Activated CD8-positive, alpha-beta T cell treated with anti-CD3 and anti-CD28 coated beads, Interleukin-2, amount 10 ng/mL, durations not matched to agents 7 days and 5 days (primary cell): ENCODE results near the gene LMTK3. TPM values are rescaled to one million over a fixed set of nuclear protein-coding genes. Genes with fewer than 3 reads are reported as not detected.

Experiments used
- total RNA-seq, 2 experiments: library from RNA; stranded (reverse); gene quantifications; one replicate each; pipeline ENCODE4 v1.2.3, GENCODE V29; 2021

Gene LMTK3
- total RNA-seq, 2 experiments from 2014 or later = 2.8 to 3.7 TPM

Other genes with a start within 250 kb of the LMTK3 start
- under 1 TPM; 0.44 to 0.45 TPM for gene ZNF114, start 241.8 kb downstream of the LMTK3 start, total RNA-seq
- gene EMP3, start 186.3 kb downstream of the LMTK3 start, total RNA-seq = 100 to 1,000 TPM; 300 to 320 TPM
- gene TMEM143, start 147.9 kb downstream of the LMTK3 start, total RNA-seq = 10 to 100 TPM; 17.1 to 19.4 TPM
- gene SYNGR4, start 147.5 kb downstream of the LMTK3 start, total RNA-seq = not detected
- 10 to 100 TPM; 70.3 to 71.3 TPM for gene KDELR1, start 120.3 kb downstream of the LMTK3 start, total RNA-seq
- under 1 TPM; 0.05 to 0.08 TPM for gene GRIN2D, start 118.2 kb downstream of the LMTK3 start, total RNA-seq
- 10 to 100 TPM; 46.4 to 50.4 TPM for gene GRWD1, start 65.9 kb downstream of the LMTK3 start, total RNA-seq
- 1 to 10 TPM; 1.4 to 1.5 TPM for gene KCNJ14, start 56.3 kb downstream of the LMTK3 start, total RNA-seq
- gene CYTH2, start 42.5 kb downstream of the LMTK3 start, total RNA-seq = 10 to 100 TPM; 48.3 to 50.3 TPM
- not detected for gene SULT2B1, start 40.3 kb upstream of the LMTK3 start, total RNA-seq
- gene SPACA4, start 94.9 kb upstream of the LMTK3 start, total RNA-seq = not detected
- 1 to 10 TPM; 1.7 to 2.3 TPM for gene FAM83E, start 103.2 kb upstream of the LMTK3 start, total RNA-seq
- gene RPL18, start 107.3 kb upstream of the LMTK3 start, total RNA-seq = 1,000 to 10,000 TPM; 1,371 to 1,433 TPM
- 10 to 100 TPM; 33.0 to 33.1 TPM for gene SPHK2, start 107.7 kb upstream of the LMTK3 start, total RNA-seq
- gene DBP, start 125.5 kb upstream of the LMTK3 start, total RNA-seq = 10 to 100 TPM; 17.3 to 18.3 TPM
- gene CA11, start 134.4 kb upstream of the LMTK3 start, total RNA-seq = 1 to 10 TPM; 5.2 to 6.3 TPM
- gene NTN5, start 161.2 kb upstream of the LMTK3 start, total RNA-seq = under 1 TPM; 0.55 to 0.78 TPM
- not detected for gene FUT2, start 184.1 kb upstream of the LMTK3 start, total RNA-seq
- gene MAMSTR, start 207.9 kb upstream of the LMTK3 start, total RNA-seq = 1 to 10 TPM in 1 of 2 experiments, under 1 TPM in 1; 0.79 to 1.3 TPM
- under 1 TPM; 0.26 to 0.42 TPM for gene RASIP1, start 228.8 kb upstream of the LMTK3 start, total RNA-seq
- gene IZUMO1, start 235.1 kb upstream of the LMTK3 start, total RNA-seq = not detected
- under 1 TPM; 0.16 to 0.26 TPM for gene FUT1, start 240.8 kb upstream of the LMTK3 start, total RNA-seq
- gene FGF21, start 243.7 kb upstream of the LMTK3 start, total RNA-seq = not detected